Measurements from ENCODE around the gene R3HDM4.
A peak's percentile ranks its signal among the peaks of the same experiment; 100 is the strongest.

R3HDM4 gene

DNA sequence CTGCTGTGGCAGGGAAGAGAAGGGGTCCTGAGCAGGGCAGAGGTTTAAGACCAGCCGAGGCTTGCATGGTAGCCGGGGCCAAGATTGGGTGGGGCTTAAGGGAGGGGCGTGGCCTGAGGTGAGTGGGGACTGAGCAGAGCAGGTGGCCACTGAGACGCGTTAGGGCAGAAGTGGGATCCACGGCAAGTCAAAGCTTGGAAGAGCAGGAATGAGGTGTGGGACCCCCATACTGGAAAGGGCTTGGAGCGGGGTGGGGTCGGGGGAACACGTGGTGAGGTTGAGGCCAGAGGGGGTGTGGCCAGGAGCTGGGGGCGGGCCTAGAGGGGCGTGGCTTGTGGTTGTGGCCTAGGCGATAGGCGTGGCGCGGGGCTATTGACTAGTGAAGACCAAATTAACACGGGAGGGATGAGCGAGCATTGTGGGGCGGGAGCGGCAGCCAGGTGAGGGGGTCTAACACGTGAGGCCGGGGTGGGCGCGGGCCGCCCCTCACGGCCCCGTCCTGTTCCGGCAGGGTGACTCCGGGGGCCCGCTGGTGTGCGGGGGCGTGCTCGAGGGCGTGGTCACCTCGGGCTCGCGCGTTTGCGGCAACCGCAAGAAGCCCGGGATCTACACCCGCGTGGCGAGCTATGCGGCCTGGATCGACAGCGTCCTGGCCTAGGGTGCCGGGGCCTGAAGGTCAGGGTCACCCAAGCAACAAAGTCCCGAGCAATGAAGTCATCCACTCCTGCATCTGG lies 50.3 kb downstream of the R3HDM4 start:
- Histone ChIP-seq H3K9ac (ENCODE audit: low read length) (no peak overlapping the region), H3K9me2 (ENCODE audit: low read depth, low read length) (no peaks in the 10 kb centered on the region), H3K4me1 (ENCODE audit: insufficient read depth, low read length, severe bottlenecking) (peaks cover 18% of the 10 kb centered on the region), H3K27me3 (ENCODE audit: insufficient read depth, low read length) (no peaks in the 10 kb centered on the region), H3K9me3 (ENCODE audit: low read length) (no peaks in the 10 kb centered on the region), H2AFZ (ENCODE audit: low read length) (no peak overlapping the region), H3K36me3 (ENCODE audit: insufficient read depth, low read length) (0 out of 2 replicates have a peak, but pooled peaks cover 2% of the 10 kb centered on the region), H4K20me1 (ENCODE audit: insufficient read depth, low read length) (no peaks in the 10 kb centered on the region), H3K4me2 (ENCODE audit: low read length) (peak overlapping the region; percentile 59), H3K27ac (ENCODE audit: low read depth, low read length, poor library complexity, severe bottlenecking) (peak overlapping the region; percentile 64), H3K4me3 (ENCODE audit: low read depth, low read length, poor library complexity, severe bottlenecking) (peak overlapping the region; percentile 43), H3K79me2 (ENCODE audit: insufficient read depth, low read length) (no peaks in the 10 kb centered on the region), H3F3A (ENCODE audit: insufficient read depth, low read length) (no peaks in the 10 kb centered on the region)
- TF ChIP-seq EZH2 (IDR thresholded peaks at IDR 0.05; ENCODE audit: borderline replicate concordance, low read length): no peak
- TF ChIP-seq, protein P1, sequence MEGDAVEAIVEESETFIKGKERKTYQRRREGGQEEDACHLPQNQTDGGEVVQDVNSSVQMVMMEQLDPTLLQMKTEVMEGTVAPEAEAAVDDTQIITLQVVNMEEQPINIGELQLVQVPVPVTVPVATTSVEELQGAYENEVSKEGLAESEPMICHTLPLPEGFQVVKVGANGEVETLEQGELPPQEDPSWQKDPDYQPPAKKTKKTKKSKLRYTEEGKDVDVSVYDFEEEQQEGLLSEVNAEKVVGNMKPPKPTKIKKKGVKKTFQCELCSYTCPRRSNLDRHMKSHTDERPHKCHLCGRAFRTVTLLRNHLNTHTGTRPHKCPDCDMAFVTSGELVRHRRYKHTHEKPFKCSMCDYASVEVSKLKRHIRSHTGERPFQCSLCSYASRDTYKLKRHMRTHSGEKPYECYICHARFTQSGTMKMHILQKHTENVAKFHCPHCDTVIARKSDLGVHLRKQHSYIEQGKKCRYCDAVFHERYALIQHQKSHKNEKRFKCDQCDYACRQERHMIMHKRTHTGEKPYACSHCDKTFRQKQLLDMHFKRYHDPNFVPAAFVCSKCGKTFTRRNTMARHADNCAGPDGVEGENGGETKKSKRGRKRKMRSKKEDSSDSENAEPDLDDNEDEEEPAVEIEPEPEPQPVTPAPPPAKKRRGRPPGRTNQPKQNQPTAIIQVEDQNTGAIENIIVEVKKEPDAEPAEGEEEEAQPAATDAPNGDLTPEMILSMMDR (IDR thresholded peaks at IDR 0.05; ENCODE audit: low read length): no peak

DNA sequence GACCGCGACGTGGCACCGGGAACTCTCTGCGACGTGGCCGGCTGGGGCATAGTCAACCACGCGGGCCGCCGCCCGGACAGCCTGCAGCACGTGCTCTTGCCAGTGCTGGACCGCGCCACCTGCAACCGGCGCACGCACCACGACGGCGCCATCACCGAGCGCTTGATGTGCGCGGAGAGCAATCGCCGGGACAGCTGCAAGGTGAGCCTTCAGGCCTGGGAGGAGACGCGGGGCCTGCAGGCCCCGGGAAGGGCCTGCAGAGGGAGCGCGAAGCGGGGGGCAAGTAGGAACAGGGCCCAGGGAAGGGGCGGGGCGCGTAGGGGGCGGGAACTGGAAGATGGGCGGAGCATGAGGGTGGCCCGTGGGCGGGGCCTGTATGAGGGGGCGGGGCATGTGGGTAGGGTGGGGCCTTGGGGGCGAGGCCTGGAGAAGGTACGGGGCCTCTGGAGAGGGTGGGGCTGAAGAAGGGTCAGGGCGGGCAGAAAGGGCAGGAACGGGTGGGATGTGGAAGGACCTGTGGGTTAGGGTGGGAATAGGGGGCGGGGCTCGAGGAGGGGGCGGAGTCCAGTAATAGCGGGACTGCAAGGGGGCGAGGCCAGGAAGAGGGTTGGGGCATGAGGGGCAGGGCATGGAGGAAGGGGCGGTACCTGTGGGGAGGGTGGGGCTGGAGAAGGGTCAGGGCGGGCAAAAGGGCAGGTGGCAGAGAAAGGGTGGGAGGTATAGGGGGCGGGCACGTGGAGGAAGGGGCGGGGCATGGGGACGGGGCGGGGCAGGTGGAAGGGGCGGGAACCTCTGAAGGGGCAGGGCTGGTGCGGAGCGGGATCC lies 51.1 kb downstream of the R3HDM4 start:
- Histone ChIP-seq H2AFZ (ENCODE audit: low read length) (no peak overlapping the region), H3K9me2 (ENCODE audit: low read depth, low read length) (no peaks in the 10 kb centered on the region), H3K4me3 (ENCODE audit: low read depth, low read length, poor library complexity, severe bottlenecking) (peak overlapping the region; percentile 43), H3K79me2 (ENCODE audit: insufficient read depth, low read length) (no peaks in the 10 kb centered on the region), H3K4me2 (ENCODE audit: low read length) (peak overlapping the region; percentile 59; the same call in 1 of the 2 replicates), H3K27ac (ENCODE audit: low read depth, low read length, poor library complexity, severe bottlenecking) (peak overlapping the region; percentile 60), H3F3A (ENCODE audit: insufficient read depth, low read length) (no peaks in the 10 kb centered on the region), H3K9ac (ENCODE audit: low read length) (no peak overlapping the region), H3K27me3 (ENCODE audit: insufficient read depth, low read length) (no peaks in the 10 kb centered on the region), H3K4me1 (ENCODE audit: insufficient read depth, low read length, severe bottlenecking) (peaks cover 18% of the 10 kb centered on the region), H3K9me3 (ENCODE audit: low read length) (no peaks in the 10 kb centered on the region), H3K36me3 (ENCODE audit: insufficient read depth, low read length) (no peaks in the 10 kb centered on the region), H4K20me1 (ENCODE audit: insufficient read depth, low read length) (no peaks in the 10 kb centered on the region)
- no peak for TF ChIP-seq EZH2 (IDR thresholded peaks at IDR 0.05; ENCODE audit: borderline replicate concordance, low read length)
- TF ChIP-seq, protein P1 (IDR thresholded peaks at IDR 0.05; ENCODE audit: low read length): peak; percentile 7; the same call in 1 of the 2 replicates

DNA sequence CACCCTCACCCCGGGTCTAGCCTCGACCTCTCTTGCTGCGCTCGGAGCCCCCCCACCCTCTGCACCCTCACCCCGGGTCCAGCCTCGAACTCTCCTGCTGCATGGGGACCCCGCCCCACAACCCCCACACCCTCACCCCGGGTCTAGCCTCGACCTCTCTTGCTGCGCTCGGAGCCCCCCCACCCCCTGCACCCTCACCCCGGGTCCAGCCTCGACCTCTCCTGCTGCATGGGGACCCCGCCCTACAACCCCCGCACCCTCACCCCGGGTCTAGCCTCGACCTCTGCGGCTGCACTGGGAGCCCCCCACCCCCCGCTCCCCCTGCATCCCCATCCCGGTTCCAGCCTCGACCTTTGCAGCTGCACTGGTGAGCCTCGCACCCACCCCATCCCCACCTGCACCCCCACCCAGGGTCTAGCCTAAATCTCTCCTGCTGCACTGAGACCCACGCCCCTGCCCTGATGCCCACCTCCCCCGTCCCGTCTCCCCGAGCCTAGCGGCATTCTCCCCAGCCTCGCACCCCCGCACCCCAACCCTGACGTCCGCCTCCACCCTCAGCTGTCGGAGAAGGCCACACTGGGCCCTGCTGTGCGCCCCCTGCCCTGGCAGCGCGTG lies 51.8 kb downstream of the R3HDM4 start:
- H3K27ac ChIP-seq (ENCODE audit: low read depth, low read length, poor library complexity, severe bottlenecking): no peak overlapping the region
- peak overlapping the region; percentile 55; the same call in 1 of the 2 replicates for H3K9ac ChIP-seq (ENCODE audit: low read length)
- peak overlapping the region; percentile 63; the same call in 1 of the 2 replicates for H3K4me2 ChIP-seq (ENCODE audit: low read length)

More for the DNA sequence above, 51.8 kb downstream of the R3HDM4 start:
- no peaks in the 10 kb centered on the region for H3K9me2 ChIP-seq (ENCODE audit: low read depth, low read length)
- no peaks in the 10 kb centered on the region for H3K36me3 ChIP-seq (ENCODE audit: insufficient read depth, low read length)
- H4K20me1 ChIP-seq (ENCODE audit: insufficient read depth, low read length): no peaks in the 10 kb centered on the region
- TF ChIP-seq, protein P1 (IDR thresholded peaks at IDR 0.05; ENCODE audit: low read length): no peak
- TF ChIP-seq EZH2 (IDR thresholded peaks at IDR 0.05; ENCODE audit: borderline replicate concordance, low read length): no peak
- H3K4me1 ChIP-seq (ENCODE audit: insufficient read depth, low read length, severe bottlenecking): peaks cover 18% of the 10 kb centered on the region
- H3K4me3 ChIP-seq (ENCODE audit: low read depth, low read length, poor library complexity, severe bottlenecking): peak overlapping the region; percentile 62
- H3F3A ChIP-seq (ENCODE audit: insufficient read depth, low read length): no peaks in the 10 kb centered on the region
- no peaks in the 10 kb centered on the region for H3K79me2 ChIP-seq (ENCODE audit: insufficient read depth, low read length)
- H3K27me3 ChIP-seq (ENCODE audit: insufficient read depth, low read length): no peaks in the 10 kb centered on the region
- H2AFZ ChIP-seq (ENCODE audit: low read length): no peak overlapping the region
- H3K9me3 ChIP-seq (ENCODE audit: low read length): no peaks in the 10 kb centered on the region

All from OCI-LY1 (cell line).